ENCODE measurements around the gene MAP4K5.

The MAP4K5 gene

DNA sequence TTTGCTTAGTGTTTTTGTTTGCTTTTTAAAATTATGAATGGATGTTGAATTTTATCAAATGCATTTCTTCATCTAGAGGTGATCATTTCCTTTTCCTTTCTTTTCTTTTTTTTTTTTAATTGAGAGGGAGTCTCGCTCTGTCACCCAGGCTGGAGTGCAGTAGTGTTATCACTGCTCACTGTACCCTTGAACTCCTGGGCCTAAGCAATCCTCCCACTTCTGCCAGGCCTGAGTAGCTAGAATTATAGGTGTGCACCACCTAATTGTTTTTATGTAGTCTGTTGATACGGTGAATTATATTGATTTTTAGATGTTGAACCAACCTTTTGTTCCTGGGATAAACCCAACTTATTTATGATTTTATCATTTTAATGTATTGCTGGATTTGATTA, 134.2 kb downstream of the MAP4K5 start:
- no peak for DNase-seq (ENCODE audit: low read depth)
- TF ChIP-seq, protein P1, sequence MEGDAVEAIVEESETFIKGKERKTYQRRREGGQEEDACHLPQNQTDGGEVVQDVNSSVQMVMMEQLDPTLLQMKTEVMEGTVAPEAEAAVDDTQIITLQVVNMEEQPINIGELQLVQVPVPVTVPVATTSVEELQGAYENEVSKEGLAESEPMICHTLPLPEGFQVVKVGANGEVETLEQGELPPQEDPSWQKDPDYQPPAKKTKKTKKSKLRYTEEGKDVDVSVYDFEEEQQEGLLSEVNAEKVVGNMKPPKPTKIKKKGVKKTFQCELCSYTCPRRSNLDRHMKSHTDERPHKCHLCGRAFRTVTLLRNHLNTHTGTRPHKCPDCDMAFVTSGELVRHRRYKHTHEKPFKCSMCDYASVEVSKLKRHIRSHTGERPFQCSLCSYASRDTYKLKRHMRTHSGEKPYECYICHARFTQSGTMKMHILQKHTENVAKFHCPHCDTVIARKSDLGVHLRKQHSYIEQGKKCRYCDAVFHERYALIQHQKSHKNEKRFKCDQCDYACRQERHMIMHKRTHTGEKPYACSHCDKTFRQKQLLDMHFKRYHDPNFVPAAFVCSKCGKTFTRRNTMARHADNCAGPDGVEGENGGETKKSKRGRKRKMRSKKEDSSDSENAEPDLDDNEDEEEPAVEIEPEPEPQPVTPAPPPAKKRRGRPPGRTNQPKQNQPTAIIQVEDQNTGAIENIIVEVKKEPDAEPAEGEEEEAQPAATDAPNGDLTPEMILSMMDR (IDR thresholded peaks at IDR 0.05; ENCODE audit: control insufficient read depth, extremely low read depth, insufficient read depth) = no peak
- H3K4me3 ChIP-seq (ENCODE audit: low read depth, low read length) = no peak overlapping the region

- TF ChIP-seq, protein P1 (IDR thresholded peaks at IDR 0.05; ENCODE audit: control insufficient read depth, extremely low read depth, insufficient read depth) = no peak
- no peak overlapping the region for H3K4me3 ChIP-seq (ENCODE audit: low read depth, low read length)
- no peak for DNase-seq (ENCODE audit: low read depth)
Measured at GRCh38 chr14:50397390-50398188, 134.8 kb downstream of the MAP4K5 start.

DNA sequence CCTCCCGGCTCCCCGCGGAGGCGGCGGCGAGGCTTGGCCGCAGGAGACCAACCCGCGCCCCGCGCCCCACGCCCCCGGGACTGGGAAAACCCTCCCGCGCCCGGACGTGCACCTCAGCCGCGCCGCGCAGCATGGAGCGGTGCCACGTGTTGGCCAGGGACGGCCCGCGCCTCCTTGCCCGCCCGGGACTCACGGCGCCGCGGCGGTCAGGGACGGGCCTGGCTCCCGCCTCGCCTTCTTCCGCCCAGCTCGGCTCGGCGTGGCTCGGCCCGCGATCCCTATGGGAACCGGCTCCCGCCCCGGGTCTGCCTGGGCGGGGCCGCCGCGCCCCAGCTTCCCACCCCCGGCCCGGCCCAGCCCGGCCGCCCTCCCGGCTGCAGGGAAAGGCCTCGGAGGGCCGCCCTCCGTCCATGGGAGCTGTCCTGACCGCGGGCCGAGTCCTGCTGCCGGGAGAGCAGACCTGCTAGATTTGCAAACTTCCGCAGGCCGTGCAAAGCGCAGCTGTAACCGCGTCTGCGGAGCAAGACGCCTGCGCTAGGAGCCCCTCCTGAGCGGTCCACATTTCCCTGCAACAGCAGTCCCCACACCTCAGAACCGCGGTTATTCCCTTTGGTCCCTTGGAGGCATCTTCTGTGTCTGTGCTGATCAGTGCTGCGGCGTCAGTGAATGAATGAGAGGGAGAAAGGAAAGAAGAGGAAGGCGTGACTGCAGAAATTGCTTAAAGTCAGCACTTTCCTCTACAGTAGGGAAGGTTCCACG, 135.6 kb downstream of the MAP4K5 start, which contains the start of gene CDKL1:
Gene CDKL1, minus strand, starts transcription at position 251 of the 759 bp plus-strand sequence. CDS start 1,013 bp downstream, outside the sequence.
- TF ChIP-seq, protein P1 (IDR thresholded peaks at IDR 0.05; ENCODE audit: control insufficient read depth, extremely low read depth, insufficient read depth) = no peak
- no peak for DNase-seq (ENCODE audit: low read depth)
- peak within 1 kb of the TSS; percentile 45 for H3K4me3 ChIP-seq (ENCODE audit: low read depth, low read length)

DNA sequence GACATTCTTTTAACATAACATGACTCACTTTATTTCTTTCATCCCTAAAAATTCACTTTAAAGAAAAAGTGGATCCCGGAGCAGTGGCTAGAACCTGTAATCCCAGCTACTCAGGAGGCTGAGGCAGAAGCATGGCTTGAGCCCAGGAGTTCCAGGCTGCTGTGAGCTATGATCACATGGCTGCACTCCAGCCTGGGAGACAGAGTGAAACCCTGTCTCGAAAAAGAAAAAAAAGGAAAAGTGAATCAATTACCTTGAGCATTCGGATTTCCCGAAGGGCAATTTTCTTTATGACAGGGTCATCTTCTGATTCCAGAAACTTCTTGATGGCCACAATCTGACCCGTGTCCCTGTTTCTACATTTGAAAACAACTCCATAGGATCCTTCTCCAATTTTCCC, 136.9 kb downstream of the MAP4K5 start:
- DNase-seq (ENCODE audit: low read depth) = no peak
- TF ChIP-seq, protein P1 (IDR thresholded peaks at IDR 0.05; ENCODE audit: control insufficient read depth, extremely low read depth, insufficient read depth) = no peak
- no peak overlapping the region for H3K4me3 ChIP-seq (ENCODE audit: low read depth, low read length)

DNA sequence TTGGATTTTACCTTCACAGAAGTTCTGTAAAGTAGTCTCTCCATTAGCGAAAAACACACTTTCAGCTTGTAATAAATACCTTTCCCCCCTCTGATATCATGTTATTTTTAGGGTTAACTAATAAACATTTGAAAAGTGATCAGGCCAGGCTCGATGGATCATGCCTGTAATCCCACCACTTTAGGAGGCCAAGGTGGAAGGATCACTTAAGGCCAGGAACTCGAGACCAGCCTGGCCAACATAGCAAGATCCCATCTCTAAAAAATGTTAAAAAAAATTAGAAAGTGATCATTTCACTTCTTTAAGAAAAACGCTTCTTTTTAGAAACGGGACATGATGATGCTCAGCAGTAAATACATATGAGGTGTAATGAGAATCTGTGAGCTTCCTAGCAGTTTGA, 137.7 kb downstream of the MAP4K5 start:
- DNase-seq (ENCODE audit: low read depth) = no peak
- H3K4me3 ChIP-seq (ENCODE audit: low read depth, low read length) = no peak overlapping the region
- TF ChIP-seq, protein P1 (IDR thresholded peaks at IDR 0.05; ENCODE audit: control insufficient read depth, extremely low read depth, insufficient read depth) = no peak

DNA sequence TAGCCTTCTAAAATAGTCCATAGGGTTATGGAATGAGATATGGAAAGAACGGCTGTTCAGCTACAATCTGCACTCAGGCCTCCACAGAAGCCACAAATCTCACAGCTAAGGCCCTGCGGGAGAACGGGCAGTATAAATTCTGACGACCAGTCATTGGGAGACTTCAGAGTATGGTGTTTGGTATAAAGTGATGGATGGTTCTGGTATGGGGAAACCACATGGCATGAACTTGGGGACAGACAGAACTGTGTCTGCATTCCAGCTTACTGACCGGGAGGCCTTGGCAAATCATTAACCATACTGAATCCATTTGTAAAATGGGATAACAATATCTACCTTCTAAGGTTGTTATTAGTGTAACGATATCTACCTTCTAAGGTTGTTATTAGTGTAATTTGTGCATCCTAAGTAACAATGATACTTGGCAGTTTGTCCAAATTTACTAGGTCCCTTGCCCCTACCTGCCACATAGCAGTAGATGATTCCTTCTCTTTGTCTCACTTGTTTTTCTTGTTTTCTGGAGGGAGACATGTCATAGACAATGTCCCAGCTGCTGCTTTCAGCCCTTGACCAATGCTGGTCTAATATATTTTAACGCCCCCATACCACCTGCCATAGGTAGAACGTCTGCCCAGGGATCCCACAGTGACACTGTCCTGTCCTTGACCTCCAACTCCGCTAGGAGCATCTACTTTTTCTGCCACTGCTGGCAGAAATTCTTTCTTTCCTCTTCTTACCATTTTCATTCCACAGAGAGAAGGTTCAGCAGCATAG, 142.5 kb downstream of the MAP4K5 start:
- TF ChIP-seq, protein P1 (IDR thresholded peaks at IDR 0.05; ENCODE audit: control insufficient read depth, extremely low read depth, insufficient read depth) = no peak
- peak overlapping the region; percentile 3; the same call in 1 of the 2 replicates for H3K4me3 ChIP-seq (ENCODE audit: low read depth, low read length)
- no peak for DNase-seq (ENCODE audit: low read depth)

Measured in LNCaP clone FGC (cell line).